H9 (cell line): ENCODE measurements around the gene CASK. TPM values are rescaled to one million over a fixed set of nuclear protein-coding genes. Genes with fewer than 3 reads are reported as not detected.

Experiments used
- DNase-seq: peaks from one replicate; pipeline ENCODE4 v3.0.0-alpha.2; 2017
- H2AFZ ChIP-seq: one replicate; pipeline ENCODE4 v1.6.1; 2013; ENCODE audit warnings: mild to moderate bottlenecking, low read length, control low read depth, moderate library complexity
- H2AK5ac ChIP-seq: 2 replicates; pipeline ENCODE4 v1.6.1; 2013; ENCODE audit warnings: low read length, control low read depth, mixed read lengths; ENCODE audit not compliant: insufficient read length
- H2BK120ac ChIP-seq: one replicate; pipeline ENCODE4 v1.6.1; 2013; ENCODE audit warnings: low read depth, mild to moderate bottlenecking, low read length, control low read depth, inconsistent platforms; ENCODE audit not compliant: poor library complexity, severe bottlenecking
- H2BK12ac ChIP-seq: 2 replicates; pipeline ENCODE4 v1.6.1; 2013; ENCODE audit warnings: low read length, control low read depth, mixed read lengths, low read depth; ENCODE audit not compliant: insufficient read length
- H2BK15ac ChIP-seq: 2 replicates; pipeline ENCODE4 v1.6.1; 2013; ENCODE audit warnings: low read depth, low read length, control low read depth
- H2BK20ac ChIP-seq: one replicate; pipeline ENCODE4 v1.6.1; 2013; ENCODE audit warnings: low read depth, mild to moderate bottlenecking, low read length, control low read depth, inconsistent platforms; ENCODE audit not compliant: poor library complexity, severe bottlenecking
- H2BK5ac ChIP-seq: 2 replicates; pipeline ENCODE4 v1.6.1; 2013; ENCODE audit warnings: low read length, control low read depth, mixed read lengths; ENCODE audit not compliant: insufficient read length
- H3K14ac ChIP-seq: 2 replicates; pipeline ENCODE4 v1.6.1; 2013; ENCODE audit warnings: low read length, control low read depth; ENCODE audit not compliant: insufficient read depth
- H3K18ac ChIP-seq: 2 replicates; pipeline ENCODE4 v1.6.1; 2013; ENCODE audit warnings: low read depth, mild to moderate bottlenecking, mixed read lengths, low read length, control low read depth; ENCODE audit not compliant: insufficient read length
- H3K23ac ChIP-seq: 2 replicates; pipeline ENCODE4 v1.6.1; 2013; ENCODE audit warnings: low read length, control low read depth, mixed read lengths, low read depth; ENCODE audit not compliant: insufficient read length
- H3K23me2 ChIP-seq: 2 replicates; pipeline ENCODE4 v1.6.1; 2013; ENCODE audit warnings: low read depth, mild to moderate bottlenecking, mixed read lengths, low read length, control low read depth; ENCODE audit not compliant: insufficient read length, poor library complexity, severe bottlenecking
- H3K27ac ChIP-seq: 2 replicates; pipeline ENCODE4 v1.5.1; 2013; ENCODE audit warnings: low read length, control low read depth, mixed read lengths, low read depth; ENCODE audit not compliant: insufficient read length
- H3K27me3 ChIP-seq: 2 replicates; pipeline ENCODE4 v1.6.1; 2013; ENCODE audit warnings: low read length, control low read depth, inconsistent platforms; ENCODE audit not compliant: insufficient read depth
- H3K4ac ChIP-seq: 2 replicates; pipeline ENCODE4 v1.6.1; 2013; ENCODE audit warnings: low read depth, mild to moderate bottlenecking, control low read depth, inconsistent platforms, low read length, moderate library complexity
- H3K4me1 ChIP-seq: 2 replicates; pipeline ENCODE4 v1.6.1; 2013; ENCODE audit warnings: low read length, control low read depth, inconsistent platforms; ENCODE audit not compliant: insufficient read depth
- H3K4me2 ChIP-seq: 2 replicates; pipeline ENCODE4 v1.6.1; 2013; ENCODE audit warnings: low read length, control low read depth, mixed read lengths; ENCODE audit not compliant: insufficient read length, insufficient read depth
- H3K56ac ChIP-seq: 2 replicates; pipeline ENCODE4 v1.6.1; 2013; ENCODE audit warnings: low read depth, mild to moderate bottlenecking, mixed read lengths, low read length, control low read depth; ENCODE audit not compliant: insufficient read length
- H3K79me1 ChIP-seq: 2 replicates; pipeline ENCODE4 v1.6.1; 2013; ENCODE audit warnings: low read depth, mild to moderate bottlenecking, moderate library complexity, low read length, control low read depth, inconsistent platforms; ENCODE audit not compliant: insufficient read depth, poor library complexity, severe bottlenecking
- H3K79me2 ChIP-seq: 2 replicates; pipeline ENCODE4 v1.6.1; 2013; ENCODE audit warnings: low read length, control low read depth, inconsistent platforms; ENCODE audit not compliant: insufficient read depth
- H3K9ac ChIP-seq: 2 replicates; pipeline ENCODE4 v1.6.1; 2013; ENCODE audit warnings: low read length, control low read depth, mixed read lengths; ENCODE audit not compliant: insufficient read length; ENCODE audit errors: extremely low read depth
- H3K9me3 ChIP-seq: one replicate; pipeline ENCODE4 v1.6.1; 2013; ENCODE audit warnings: low read depth, low read length, inconsistent platforms; ENCODE audit not compliant: control insufficient read depth
- H3T11ph ChIP-seq: one replicate; pipeline ENCODE4 v1.6.1; 2013; ENCODE audit warnings: mild to moderate bottlenecking, low read length, control low read depth, inconsistent platforms
- H4K20me1 ChIP-seq: one replicate; pipeline ENCODE4 v1.6.1; 2013; ENCODE audit not compliant: control insufficient read depth, insufficient read length, insufficient read depth
- H4K5ac ChIP-seq: 2 replicates; pipeline ENCODE4 v1.6.1; 2013; ENCODE audit warnings: low read depth, mild to moderate bottlenecking, mixed read lengths, low read length, control low read depth; ENCODE audit not compliant: insufficient read length
- H4K8ac ChIP-seq: replicated peaks from 2 replicates; pipeline ENCODE4 v1.6.1; 2013; ENCODE audit warnings: low read length, control low read depth, mixed read lengths, low read depth; ENCODE audit not compliant: insufficient read length
- H4K91ac ChIP-seq: 2 replicates; pipeline ENCODE4 v1.6.1; 2013; ENCODE audit warnings: low read depth, mild to moderate bottlenecking, moderate library complexity, mixed read lengths, low read length, control low read depth; ENCODE audit not compliant: insufficient read length
- H3K27ac Mint-ChIP-seq, 3 experiments: 2 replicates in 2 of 3; 3 replicates in 1 of 3; pipeline ENCODE4 v1.8.0; 2020 to 2021; ENCODE audit warnings: mixed read lengths in 3 of 3, mild to moderate bottlenecking in 1 of 3, moderate library complexity in 1 of 3
- H3K27me3 Mint-ChIP-seq: 2 replicates; pipeline ENCODE4 v1.8.0; 2021; ENCODE audit warnings: low read depth, mild to moderate bottlenecking, moderate library complexity, mixed read lengths
- H3K36me3 Mint-ChIP-seq, 3 experiments: 2 replicates in 2 of 3; 3 replicates in 1 of 3; pipeline ENCODE4 v1.8.0; 2020 to 2021; ENCODE audit warnings: low read depth in 3 of 3, mixed read lengths in 3 of 3; ENCODE audit not compliant: insufficient read depth in 1 of 3
- H3K4me1 Mint-ChIP-seq, 2 experiments: 2 replicates each; pipeline ENCODE4 v1.8.0; 2020; ENCODE audit warnings: mixed read lengths in 2 of 2
- H3K4me3 Mint-ChIP-seq, 2 experiments: 2 replicates in 1 of 2; 3 replicates in 1 of 2; pipeline ENCODE4 v1.8.0; 2020 to 2021; ENCODE audit warnings: mild to moderate bottlenecking in 2 of 2, mixed read lengths in 2 of 2, moderate library complexity in 1 of 2
- H3K9me3 Mint-ChIP-seq, 2 experiments: 2 replicates in 1 of 2; 3 replicates in 1 of 2; pipeline ENCODE4 v1.8.0; 2020; ENCODE audit warnings: mild to moderate bottlenecking in 2 of 2, mixed read lengths in 2 of 2, moderate library complexity in 1 of 2
- WGBS: extraction: QIAGEN DNeasy Blood & Tissue Kit; methylation state at CpG from one replicate; pipeline ENCODE4 v1.1.7; 2013; ENCODE audit warnings: missing lambda C conversion rate, low lambda C conversion rate, mixed read lengths; ENCODE audit not compliant: insufficient read length; ENCODE audit errors: extremely low coverage; 5-methylcytosine and 5-hydroxymethylcytosine counted together
- total RNA-seq: library from RNA; stranded (reverse); gene quantifications from 2 replicates; pipeline ENCODE4 v1.2.1, GENCODE V29; 2021
- TF ChIP-seq, protein P1 (sequence below): fragments of 200-600 bp; sonication (generic); conservative IDR thresholded peaks from 3 replicates; pipeline ENCODE4 v1.8.0; 2021; ENCODE audit warnings: antibody characterized with exemption, mild to moderate bottlenecking

Gene CASK
- total RNA-seq, 1 experiment from 2014 or later = 44.1 TPM

GRCh38 chrX:41526925-41527324 is 396.4 kb downstream of the CASK start:
- H3K9me3 ChIP-seq = no peaks in the 10 kb centered on the region
- H4K20me1 ChIP-seq = no peaks in the 10 kb centered on the region
- H2BK20ac ChIP-seq = no peak overlapping the region
- peaks cover 51 to 61% of the 10 kb centered on the region in 2 experiments for H3K9me3 Mint-ChIP-seq
- TF ChIP-seq, protein P1, sequence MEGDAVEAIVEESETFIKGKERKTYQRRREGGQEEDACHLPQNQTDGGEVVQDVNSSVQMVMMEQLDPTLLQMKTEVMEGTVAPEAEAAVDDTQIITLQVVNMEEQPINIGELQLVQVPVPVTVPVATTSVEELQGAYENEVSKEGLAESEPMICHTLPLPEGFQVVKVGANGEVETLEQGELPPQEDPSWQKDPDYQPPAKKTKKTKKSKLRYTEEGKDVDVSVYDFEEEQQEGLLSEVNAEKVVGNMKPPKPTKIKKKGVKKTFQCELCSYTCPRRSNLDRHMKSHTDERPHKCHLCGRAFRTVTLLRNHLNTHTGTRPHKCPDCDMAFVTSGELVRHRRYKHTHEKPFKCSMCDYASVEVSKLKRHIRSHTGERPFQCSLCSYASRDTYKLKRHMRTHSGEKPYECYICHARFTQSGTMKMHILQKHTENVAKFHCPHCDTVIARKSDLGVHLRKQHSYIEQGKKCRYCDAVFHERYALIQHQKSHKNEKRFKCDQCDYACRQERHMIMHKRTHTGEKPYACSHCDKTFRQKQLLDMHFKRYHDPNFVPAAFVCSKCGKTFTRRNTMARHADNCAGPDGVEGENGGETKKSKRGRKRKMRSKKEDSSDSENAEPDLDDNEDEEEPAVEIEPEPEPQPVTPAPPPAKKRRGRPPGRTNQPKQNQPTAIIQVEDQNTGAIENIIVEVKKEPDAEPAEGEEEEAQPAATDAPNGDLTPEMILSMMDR = no peak
- H3K4me2 ChIP-seq = no peak overlapping the region
- no peak overlapping the region for H2BK12ac ChIP-seq
- no peak overlapping the region; a peak in 1 of 7 replicates for H3K27ac Mint-ChIP-seq
- H3K18ac ChIP-seq = no peak overlapping the region
- H2BK15ac ChIP-seq = no peak overlapping the region
- no peaks in the 10 kb centered on the region for H3K23me2 ChIP-seq
- H2AFZ ChIP-seq = no peak overlapping the region
- WGBS = no CpG with 5 or more reads among the region's 5 CpGs
- no peaks in the 10 kb centered on the region for H3K79me1 ChIP-seq
- H3T11ph ChIP-seq = no peak overlapping the region
- no peak overlapping the region for H3K56ac ChIP-seq
- H3K4me1 ChIP-seq = no peaks in the 10 kb centered on the region
- no peak overlapping the region for H3K4me3 Mint-ChIP-seq
- H3K4me1 Mint-ChIP-seq = peaks cover 15 to 18% of the 10 kb centered on the region in 2 experiments
- no peak overlapping the region for H4K5ac ChIP-seq
- no peak overlapping the region for H4K91ac ChIP-seq
- H3K9ac ChIP-seq = no peak overlapping the region
- no peaks in the 10 kb centered on the region for H3K27me3 ChIP-seq
- no peak overlapping the region for H2AK5ac ChIP-seq
- no peaks in the 10 kb centered on the region for H3K79me2 ChIP-seq
- no peak overlapping the region for H4K8ac ChIP-seq
- no peak for DNase-seq
- no peak overlapping the region for H3K14ac ChIP-seq
- H3K4ac ChIP-seq = no peak overlapping the region
- no peak overlapping the region for H2BK5ac ChIP-seq
- no peak overlapping the region for H2BK120ac ChIP-seq
- H3K36me3 Mint-ChIP-seq = peaks cover 18 to 36% (median 25%) of the 10 kb centered on the region in 3 experiments
- no peak overlapping the region for H3K23ac ChIP-seq
- no peak overlapping the region for H3K27ac ChIP-seq
- H3K27me3 Mint-ChIP-seq = no peaks in the 10 kb centered on the region
